ENCODE measurements around the gene MINDY2.

- TF ChIP-seq EGR1 (IDR thresholded peaks at IDR 0.05; ENCODE audit: low read depth) (no peak), CTCF (IDR thresholded peaks at IDR 0.05 in 2 of 3, conservative IDR thresholded peaks at IDR 0.05 in 1 of 3; ENCODE audit: borderline replicate concordance in 1 of 3, insufficient read depth in 1 of 3, low read depth in 2 of 3, low read length in 2 of 3) (no peak), POLR2A (IDR thresholded peaks at IDR 0.05; ENCODE audit: borderline replicate concordance, extremely low read depth, insufficient read depth, insufficient read length) (no peak), CEBPB (IDR thresholded peaks at IDR 0.05; ENCODE audit: low read depth) (no peak), REST (IDR thresholded peaks at IDR 0.05; ENCODE audit: low read depth) (no peak), RAD21 (IDR thresholded peaks at IDR 0.05; ENCODE audit: low read depth) (no peak), TCF7L2 (IDR thresholded peaks at IDR 0.05; ENCODE audit: borderline replicate concordance, extremely low read depth, insufficient read depth, insufficient read length) (no peak), POLR2AphosphoS5 (IDR thresholded peaks at IDR 0.05; ENCODE audit: low read depth, low read length) (no peak), SIN3A (IDR thresholded peaks at IDR 0.05; ENCODE audit: low read depth) (no peak), EZH2 (IDR thresholded peaks at IDR 0.05) (no peak), ATF3 (IDR thresholded peaks at IDR 0.05) (no peak)
- TF ChIP-seq, protein P1, sequence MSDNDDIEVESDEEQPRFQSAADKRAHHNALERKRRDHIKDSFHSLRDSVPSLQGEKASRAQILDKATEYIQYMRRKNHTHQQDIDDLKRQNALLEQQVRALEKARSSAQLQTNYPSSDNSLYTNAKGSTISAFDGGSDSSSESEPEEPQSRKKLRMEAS (IDR thresholded peaks at IDR 0.05), result no peak
Observed at GRCh38 chr15:58775402-58775801, 4.3 kb downstream of the MINDY2 start.
